Upper lobe of left lung (tissue), 6 donors: Measurements from ENCODE around the gene OSTC. TPM values are rescaled to one million over a fixed set of nuclear protein-coding genes. Genes with fewer than 3 reads are reported as not detected.

ENCODE experiments used
- ATAC-seq, 2 donors: fragments of 200-7000 bp; cut with Tn5 transposase; one replicate each; pipeline ENCODE4 v1.9.1; 2022; ENCODE audit warnings: mild to moderate bottlenecking in 2 of 2, moderate library complexity in 2 of 2; ENCODE audit not compliant: low FRiP score in 2 of 2
- DNase-seq, 2 donors: peaks; one replicate each; pipeline ENCODE4 v3.0.0-alpha.2; 2019 to 2020
- H3K27ac ChIP-seq, 4 donors: fragments of 200-600 bp; sonication (generic); one replicate each; pipeline ENCODE4 v1.5.1; 2016 to 2019
- H3K27me3 ChIP-seq, 4 donors: fragments of 200-600 bp; sonication (generic); one replicate each; pipeline ENCODE4 v1.5.1; 2017 to 2019
- H3K36me3 ChIP-seq, 4 donors: fragments of 200-600 bp; sonication (generic); one replicate each; pipeline ENCODE4 v1.5.1; 2016 to 2019
- H3K4me1 ChIP-seq, 4 donors: fragments of 200-600 bp; sonication (generic); one replicate each; pipeline ENCODE4 v1.5.1; 2018 to 2019
- H3K4me3 ChIP-seq, 4 donors: fragments of 200-600 bp; sonication (generic); one replicate each; pipeline ENCODE4 v1.5.1; 2017 to 2019; ENCODE audit warnings: mild to moderate bottlenecking in 2 of 4, moderate library complexity in 1 of 4
- H3K9me3 ChIP-seq, 4 donors: fragments of 200-600 bp; sonication (generic); one replicate each; pipeline ENCODE4 v1.5.1; 2018 to 2019
- CTCF ChIP-seq, 6 experiments: fragments of 450-650 bp in 4 of 6; fragments of 200-600 bp in 2 of 6; sonication (generic) in 2 of 6; IDR thresholded peaks; one replicate each; pipeline ENCODE4 v1.5.1; 2016 to 2019; ENCODE audit warnings: antibody characterized with exemption in 6 of 6
- EP300 ChIP-seq, 4 donors: sonication (generic); formaldehyde crosslinking; IDR thresholded peaks; one replicate each; pipeline ENCODE4 v1.5.1; 2017; ENCODE audit warnings: antibody characterized with exemption in 4 of 4, control low read depth in 2 of 4
- POLR2A ChIP-seq, 4 donors: fragments of 450-650 bp; IDR thresholded peaks; one replicate each; pipeline ENCODE4 v1.5.1; 2016 to 2017; ENCODE audit warnings: antibody characterized with exemption in 4 of 4, mild to moderate bottlenecking in 2 of 4
- POLR2AphosphoS5 ChIP-seq, 2 donors: sonication (generic); formaldehyde crosslinking; IDR thresholded peaks; one replicate each; pipeline ENCODE4 v1.5.1; 2017; ENCODE audit warnings: antibody characterized with exemption in 2 of 2
- WGBS, 2 donors: methylation state at CpG; one replicate each; pipeline ENCODE4 v1.1.5; 2017 to 2018; 5-methylcytosine and 5-hydroxymethylcytosine counted together
- total RNA-seq, 6 donors: library from RNA; depleted of rRNA in 4 of 6; stranded (reverse); fragments of >200 nt in 4 of 6; gene quantifications; one replicate each; pipeline versions ENCODE4 v1.1.0 to v1.2.1, GENCODE V29; 2016 to 2021
- donor health status: DM: no; HTN: no; CAD: no; lungs with moderate emphysema.
- donor health status: DM: no; HTN: yes; CAD: no; lungs with severe emphysema.

OSTC gene
- total RNA-seq, 6 donors from 2014 or later, result 7.5 to 77.2 (median 51.3) TPM

GRCh38 chr4:108651014-108651791, 804 bp downstream of the OSTC start:
- TF ChIP-seq CTCF (IDR thresholded peaks at IDR 0.05) (no peak), POLR2A (IDR thresholded peaks at IDR 0.05) (no peak), EP300 (IDR thresholded peaks at IDR 0.05) (no peak), POLR2AphosphoS5 (IDR thresholded peaks at IDR 0.05) (no peak)
- ATAC-seq, result peak in 1 of 2 donors; percentile 71
- WGBS, 2 donors, result 6% methylated on average over 9 of the region's 9 CpGs
- H3K27ac ChIP-seq, result peak overlapping the region; percentile 79 to 89 (median 86)
- no peaks in the 10 kb centered on the region for H3K27me3 ChIP-seq
- H3K9me3 ChIP-seq, result no peaks in the 10 kb centered on the region
- no peak for DNase-seq
- H3K4me3 ChIP-seq, result peak overlapping the region; percentile 70 to 85 (median 78)
- peaks cover 0 to 8% (median 0%) of the 10 kb centered on the region in 4 donors for H3K36me3 ChIP-seq
- H3K4me1 ChIP-seq, result peaks cover 8 to 30% (median 14%) of the 10 kb centered on the region in 4 donors

- Histone ChIP-seq H3K27ac (no peak overlapping the region), H3K36me3 (peaks cover 0 to 84% (median 27%) of the 10 kb centered on the region in 4 donors), H3K27me3 (no peaks in the 10 kb centered on the region), H3K4me3 (no peak overlapping the region), H3K4me1 (no peaks in the 10 kb centered on the region), H3K9me3 (no peaks in the 10 kb centered on the region)
- TF ChIP-seq CTCF (IDR thresholded peaks at IDR 0.05), result no peak
- TF ChIP-seq POLR2A (IDR thresholded peaks at IDR 0.05), result no peak
- no peak for TF ChIP-seq POLR2AphosphoS5 (IDR thresholded peaks at IDR 0.05)
- no peak for TF ChIP-seq EP300 (IDR thresholded peaks at IDR 0.05)
- ATAC-seq (no peak), DNase-seq (no peak)
- 74 to 81% methylated on average over 3 of the region's 3 CpGs for WGBS, 2 donors
These were observed 12.2 kb downstream of the OSTC start for GRCh38 chr4:108662629-108663028.

- no peak for TF ChIP-seq EP300 (IDR thresholded peaks at IDR 0.05)
- TF ChIP-seq POLR2AphosphoS5 (IDR thresholded peaks at IDR 0.05), result no peak
- no peak for TF ChIP-seq POLR2A (IDR thresholded peaks at IDR 0.05)
- no peak for TF ChIP-seq CTCF (IDR thresholded peaks at IDR 0.05)
- H3K27ac ChIP-seq, result no peak overlapping the region
- no peak overlapping the region for H3K4me3 ChIP-seq
- WGBS, 2 donors, result 71 to 72% methylated on average over 4 of the region's 4 CpGs
- H3K9me3 ChIP-seq, result no peaks in the 10 kb centered on the region
- ATAC-seq (no peak), DNase-seq (no peak)
- no peaks in the 10 kb centered on the region for H3K27me3 ChIP-seq
- H3K4me1 ChIP-seq, result no peaks in the 10 kb centered on the region
- peaks cover 0 to 5% (median 0%) of the 10 kb centered on the region in 4 donors for H3K36me3 ChIP-seq
These were observed 24.1 kb downstream of the OSTC start for GRCh38 chr4:108674356-108674977.

GRCh38 chr4:108681321-108681809, 31.0 kb downstream of the OSTC start:
- DNase-seq, result no peak
- ATAC-seq, result no peak
- Histone ChIP-seq H3K4me3 (no peak overlapping the region), H3K36me3 (no peaks in the 10 kb centered on the region), H3K9me3 (no peaks in the 10 kb centered on the region), H3K4me1 (no peaks in the 10 kb centered on the region), H3K27me3 (no peaks in the 10 kb centered on the region), H3K27ac (no peak overlapping the region)
- TF ChIP-seq POLR2A (IDR thresholded peaks at IDR 0.05), result no peak
- no peak for TF ChIP-seq POLR2AphosphoS5 (IDR thresholded peaks at IDR 0.05)
- no peak for TF ChIP-seq CTCF (IDR thresholded peaks at IDR 0.05)
- TF ChIP-seq EP300 (IDR thresholded peaks at IDR 0.05), result no peak
- 93 to 94% methylated on average over 3 to 5 of the region's 5 CpGs for WGBS, 2 donors
